ENCODE data around the gene LIMCH1.

LIMCH1 gene

GRCh38 chr4:41568363-41568762 is 30.4 kb downstream of the LIMCH1 start:
- DNase-seq (ENCODE audit: low read depth in 2 of 2, low spot score in 1 of 2): no peak

- no peak for DNase-seq (ENCODE audit: low read depth in 2 of 2, low spot score in 1 of 2)
Measured at GRCh38 chr4:41569961-41570360, 32.0 kb downstream of the LIMCH1 start.

GRCh38 chr4:41571422-41571821 is 33.5 kb downstream of the LIMCH1 start:
- DNase-seq (ENCODE audit: low read depth in 2 of 2, low spot score in 1 of 2): no peak

- no peak for DNase-seq (ENCODE audit: low read depth in 2 of 2, low spot score in 1 of 2)
Measured at GRCh38 chr4:41572516-41572915, 34.6 kb downstream of the LIMCH1 start.

- no peak for DNase-seq (ENCODE audit: low read depth in 2 of 2, low spot score in 1 of 2)
Measured at GRCh38 chr4:41572956-41573355, 35.0 kb downstream of the LIMCH1 start.

- DNase-seq (ENCODE audit: low read depth in 2 of 2, low spot score in 1 of 2): no peak
Measured at GRCh38 chr4:41573502-41574001, 35.6 kb downstream of the LIMCH1 start.

- no peak for DNase-seq (ENCODE audit: low read depth in 2 of 2, low spot score in 1 of 2)
Measured at GRCh38 chr4:41575207-41575606, 37.2 kb downstream of the LIMCH1 start.

- DNase-seq (ENCODE audit: low read depth in 2 of 2, low spot score in 1 of 2): no peak
Measured at GRCh38 chr4:41575665-41576064, 37.7 kb downstream of the LIMCH1 start.

- DNase-seq (ENCODE audit: low read depth in 2 of 2, low spot score in 1 of 2): no peak
Measured at GRCh38 chr4:41579043-41579442, 41.1 kb downstream of the LIMCH1 start.

- DNase-seq (ENCODE audit: low read depth in 2 of 2, low spot score in 1 of 2): no peak
Measured at GRCh38 chr4:41579526-41579925, 41.6 kb downstream of the LIMCH1 start.

GRCh38 chr4:41580007-41580406 is 42.0 kb downstream of the LIMCH1 start:
- DNase-seq (ENCODE audit: low read depth in 2 of 2, low spot score in 1 of 2): no peak

- DNase-seq (ENCODE audit: low read depth in 2 of 2, low spot score in 1 of 2): no peak
Measured at GRCh38 chr4:41586675-41587225, 48.8 kb downstream of the LIMCH1 start.

GRCh38 chr4:41587286-41587685 is 49.3 kb downstream of the LIMCH1 start:
- no peak for DNase-seq (ENCODE audit: low read depth in 2 of 2, low spot score in 1 of 2)

- no peak for DNase-seq (ENCODE audit: low read depth in 2 of 2, low spot score in 1 of 2)
Measured at GRCh38 chr4:41590591-41590990, 52.6 kb downstream of the LIMCH1 start.

GRCh38 chr4:41594432-41594831 is 56.5 kb downstream of the LIMCH1 start:
- no peak for DNase-seq (ENCODE audit: low read depth in 2 of 2, low spot score in 1 of 2)

- no peak for DNase-seq (ENCODE audit: low read depth in 2 of 2, low spot score in 1 of 2)
Measured at GRCh38 chr4:41597494-41597893, 59.5 kb downstream of the LIMCH1 start.

GRCh38 chr4:41598580-41598979 is 60.6 kb downstream of the LIMCH1 start:
- no peak for DNase-seq (ENCODE audit: low read depth in 2 of 2, low spot score in 1 of 2)

GRCh38 chr4:41599192-41599786 is 61.3 kb downstream of the LIMCH1 start:
- DNase-seq (ENCODE audit: low read depth in 2 of 2, low spot score in 1 of 2): no peak

- DNase-seq (ENCODE audit: low read depth in 2 of 2, low spot score in 1 of 2): no peak
Measured at GRCh38 chr4:41600243-41600912, 62.4 kb downstream of the LIMCH1 start.

- no peak for DNase-seq (ENCODE audit: low read depth in 2 of 2, low spot score in 1 of 2)
Measured at GRCh38 chr4:41601025-41601424, 63.1 kb downstream of the LIMCH1 start.

- DNase-seq (ENCODE audit: low read depth in 2 of 2, low spot score in 1 of 2): no peak
Measured at GRCh38 chr4:41602113-41602512, 64.2 kb downstream of the LIMCH1 start.

GRCh38 chr4:41602886-41603498 is 65.0 kb downstream of the LIMCH1 start:
- DNase-seq (ENCODE audit: low read depth in 2 of 2, low spot score in 1 of 2): no peak

All from stimulated activated CD8-positive, alpha-beta memory T cell treated with anti-CD3 and anti-CD28 coated beads, Interleukin-4, amount 100 ng/mL, for 4 hours (primary cell).